ENCODE results near the gene PCDH9. TPM values are rescaled to one million over a fixed set of nuclear protein-coding genes. Genes with fewer than 3 reads are reported as not detected.

PCDH9 gene
- total and polyA plus RNA-seq, 2 of the 4 experiments (the other 2 are of a cell fraction), result 2.2 to 10.2 TPM

GRCh38 chr13:66994517-66995202 lies 235.5 kb downstream of the PCDH9 start:
- H3K4me2 ChIP-seq (ENCODE audit: low read depth, low read length), result peak overlapping the region; percentile 71
- ATAC-seq (ENCODE audit: low read depth) (peak; percentile 20; the same call in 1 of the 2 replicates), DNase-seq (no peak)
- no peak overlapping the region for H3K27ac ChIP-seq (ENCODE audit: insufficient read depth, low read length)
- H3K18ac ChIP-seq (ENCODE audit: low read depth, low read length), result peak overlapping the region; percentile 38
- ChIA-PET CTCF (interaction anchor here (0.6 to 1.4 kb wide), 10 partner anchors 12 to 380 kb away, joined by 3 to 5 read pairs (median 3); no protein-coding TSS in a partner anchor), POLR2A (ENCODE audit: unreplicated experiment) (interaction anchor here (0.6 kb wide), 1 partner anchor 316 kb away, joined by 3 read pairs; no protein-coding TSS in a partner anchor)
- TF ChIP-seq CEBPB (IDR thresholded peaks at IDR 0.05; ENCODE audit: low read depth, low read length), result no peak
- H4K5ac ChIP-seq (ENCODE audit: low read depth, low read length), result no peak overlapping the region; the same call in 1 of the 2 replicates
- no CpG with 5 or more reads among the region's 9 CpGs for WGBS, 2 experiments (ENCODE audit: extremely low coverage in 2 of 2, insufficient read length in 1 of 2)
- H2AK5ac ChIP-seq (ENCODE audit: low read depth, low read length), result no peak overlapping the region
- H2BK15ac ChIP-seq (ENCODE audit: low read depth, low read length), result no peak overlapping the region
- H3K4me1 ChIP-seq (ENCODE audit: control insufficient read depth, insufficient read depth, low read length), result 0 out of 2 replicates have a peak, but pooled peaks cover 3% of the 10 kb centered on the region
- H3K79me1 ChIP-seq (ENCODE audit: low read depth in 1 of 2, low read length in 2 of 2), result no peaks in the 10 kb centered on the region
- H2BK5ac ChIP-seq (ENCODE audit: low read depth, low read length, poor library complexity, severe bottlenecking), result no peak overlapping the region
- H3K4ac ChIP-seq (ENCODE audit: low read depth, low read length), result 0 out of 2 replicates have a peak overlapping the region, but pooled peaks have one; percentile 32
- in situ Hi-C loops (cut with MboI; ENCODE audit: low sequenced_read_pairs), result no loop called here
- H3K4me3 ChIP-seq (ENCODE audit: insufficient read depth, low read depth, low read length), result peak overlapping the region; percentile 28; the same call in 1 of the 2 replicates
- 0 out of 2 replicates have a peak overlapping the region, but pooled peaks have one; percentile 35 for H2BK20ac ChIP-seq (ENCODE audit: low read depth, low read length)
- no peak overlapping the region for H3K14ac ChIP-seq (replicated peaks; ENCODE audit: low read depth, low read length)
- H3K36me3 ChIP-seq (ENCODE audit: control insufficient read depth, insufficient read depth, low read length), result no peaks in the 10 kb centered on the region
- no peaks in the 10 kb centered on the region for H3K27me3 ChIP-seq (ENCODE audit: control insufficient read depth, insufficient read depth, low read length)
- no peak overlapping the region for H3K9ac ChIP-seq (ENCODE audit: low read depth, low read length)
- H2BK120ac ChIP-seq (ENCODE audit: low read depth, low read length), result peak overlapping the region; percentile 2; the same call in 1 of the 2 replicates
- no peak overlapping the region for H3K56ac ChIP-seq (ENCODE audit: extremely low read depth, insufficient read depth, low read length)
- no TSS peak for BruUV-seq (replicated peaks)
- H3K9me1 ChIP-seq (ENCODE audit: insufficient read depth, low read length), result 0 out of 2 replicates have a peak, but pooled peaks cover 4% of the 10 kb centered on the region
- no peak overlapping the region for H2AK9ac ChIP-seq (replicated peaks; ENCODE audit: low read depth, low read length, poor library complexity)
- no peaks in the 10 kb centered on the region for H3K9me3 ChIP-seq (ENCODE audit: control insufficient read depth, insufficient read depth, low read length)
- peak overlapping the region; percentile 20; the same call in 1 of the 2 replicates for H4K91ac ChIP-seq (ENCODE audit: insufficient read depth, low read depth, low read length)
- H2AFZ ChIP-seq (replicated peaks; ENCODE audit: low read length, poor library complexity), result peak overlapping the region; percentile 75
- H4K20me1 ChIP-seq (ENCODE audit: insufficient read depth, low read length), result no peaks in the 10 kb centered on the region
- H3K23ac ChIP-seq (ENCODE audit: low read depth, low read length), result no peak overlapping the region
- intact Hi-C loops (cut with micrococcal nuclease), result loop anchor here (2.0 kb wide), 1 partner anchor 230 kb away; no protein-coding TSS in a partner anchor
- H4K8ac ChIP-seq (ENCODE audit: low read depth in 2 of 2, low read length in 2 of 2), result peak overlapping the region; percentile 16 to 61; a peak in 2 of 4 replicates
- dilution Hi-C loops (cut with HindIII; ENCODE audit: low sequenced_read_pairs, unreplicated experiment), result no loop called here

All from IMR-90 (cell line).